Astrocyte (in vitro differentiated cells and primary cell): Measurements from ENCODE around the gene IL25.

Experiments used
- CTCF ChIP-seq: IDR thresholded peaks from 2 replicates; pipeline ENCODE4 v1.5.1; 2011; ENCODE audit warnings: low read depth, mild to moderate bottlenecking, inconsistent platforms, low read length, moderate library complexity; ENCODE audit not compliant: insufficient read depth
- EZH2 ChIP-seq: IDR thresholded peaks from 2 replicates; pipeline ENCODE4 v1.6.1; 2012; ENCODE audit warnings: mild to moderate bottlenecking, low read length, inconsistent platforms; ENCODE audit not compliant: insufficient read depth

- TF ChIP-seq EZH2, result no peak
- TF ChIP-seq CTCF, result no peak
Measured at GRCh38 chr14:23396126-23396525, 23.5 kb downstream of the IL25 start.
